Neutrophil (primary cell): ENCODE results near the gene CAPZA1.

Experiments
- H3K27ac ChIP-seq: fragments of 200-600 bp; sonication (generic); 2 replicates; pipeline ENCODE4 v1.5.1; 2016; ENCODE audit warnings: mild to moderate bottlenecking, moderate library complexity
- H3K27me3 ChIP-seq: fragments of 200-600 bp; sonication (generic); 2 replicates; pipeline ENCODE4 v1.6.0; 2016; ENCODE audit warnings: mild to moderate bottlenecking
- H3K36me3 ChIP-seq: fragments of 200-600 bp; sonication (generic); 2 replicates; pipeline ENCODE4 v1.5.1; 2017
- H3K4me1 ChIP-seq, 2 experiments: fragments of 200-600 bp in 1 of 2; sonication (generic) in 1 of 2; 1 replicate in 1 of 2; 2 replicates in 1 of 2; pipeline versions ENCODE4 v1.5.1 to v1.6.1; 2013 to 2016; ENCODE audit warnings: low read depth in 1 of 2, low read length in 1 of 2, mild to moderate bottlenecking in 1 of 2, moderate library complexity in 1 of 2; ENCODE audit not compliant: control insufficient read depth in 1 of 2, insufficient read depth in 1 of 2
- H3K4me3 ChIP-seq, 2 experiments: fragments of 200-600 bp in 1 of 2; sonication (generic) in 1 of 2; 1 replicate in 1 of 2; 2 replicates in 1 of 2; pipeline ENCODE4 v1.5.1; 2013 to 2016; ENCODE audit warnings: low read depth in 1 of 2, low read length in 1 of 2, mild to moderate bottlenecking in 1 of 2, moderate library complexity in 1 of 2
- H3K9me3 ChIP-seq: fragments of 200-600 bp; sonication (generic); 2 replicates; pipeline ENCODE4 v1.5.1; 2016
- TF ChIP-seq, protein P1 (sequence below): fragments of 200-600 bp; sonication (generic); IDR thresholded peaks from 2 replicates; pipeline ENCODE4 v1.5.1; 2016; ENCODE audit warnings: antibody characterized with exemption

Gene CAPZA1

DNA sequence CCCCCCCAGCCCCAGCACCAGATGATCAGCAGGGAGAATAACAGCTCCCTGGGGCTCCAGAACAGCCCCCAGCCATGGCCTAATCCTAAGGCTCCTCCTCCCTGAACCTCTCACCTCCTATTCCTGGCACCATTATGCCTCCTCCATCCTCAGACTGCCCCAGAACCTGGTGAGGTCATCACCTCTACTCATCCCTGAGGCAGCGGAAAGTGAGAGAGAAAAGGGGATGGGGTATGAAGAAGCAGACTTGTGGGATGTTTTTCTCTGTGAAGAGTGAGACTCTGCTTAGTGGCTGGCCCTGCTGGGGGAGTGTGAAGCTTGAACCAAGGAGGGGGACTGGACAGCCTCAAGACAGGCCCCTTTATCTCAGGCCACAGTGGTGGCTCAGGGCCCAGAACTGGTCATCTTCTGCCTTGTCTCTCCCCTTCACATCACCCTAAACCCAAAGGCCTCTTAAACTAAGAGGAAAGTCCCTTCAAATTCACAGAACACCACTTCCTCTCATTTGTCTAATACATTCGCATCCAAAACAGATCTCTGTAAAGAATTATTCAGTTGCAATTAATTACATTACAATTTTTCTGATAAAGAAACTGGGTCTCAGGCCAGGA is 97.7 kb downstream of the CAPZA1 start:
- TF ChIP-seq, protein P1, sequence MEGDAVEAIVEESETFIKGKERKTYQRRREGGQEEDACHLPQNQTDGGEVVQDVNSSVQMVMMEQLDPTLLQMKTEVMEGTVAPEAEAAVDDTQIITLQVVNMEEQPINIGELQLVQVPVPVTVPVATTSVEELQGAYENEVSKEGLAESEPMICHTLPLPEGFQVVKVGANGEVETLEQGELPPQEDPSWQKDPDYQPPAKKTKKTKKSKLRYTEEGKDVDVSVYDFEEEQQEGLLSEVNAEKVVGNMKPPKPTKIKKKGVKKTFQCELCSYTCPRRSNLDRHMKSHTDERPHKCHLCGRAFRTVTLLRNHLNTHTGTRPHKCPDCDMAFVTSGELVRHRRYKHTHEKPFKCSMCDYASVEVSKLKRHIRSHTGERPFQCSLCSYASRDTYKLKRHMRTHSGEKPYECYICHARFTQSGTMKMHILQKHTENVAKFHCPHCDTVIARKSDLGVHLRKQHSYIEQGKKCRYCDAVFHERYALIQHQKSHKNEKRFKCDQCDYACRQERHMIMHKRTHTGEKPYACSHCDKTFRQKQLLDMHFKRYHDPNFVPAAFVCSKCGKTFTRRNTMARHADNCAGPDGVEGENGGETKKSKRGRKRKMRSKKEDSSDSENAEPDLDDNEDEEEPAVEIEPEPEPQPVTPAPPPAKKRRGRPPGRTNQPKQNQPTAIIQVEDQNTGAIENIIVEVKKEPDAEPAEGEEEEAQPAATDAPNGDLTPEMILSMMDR, result no peak
- Histone ChIP-seq H3K4me1 (peaks cover 30 to 34% of the 10 kb centered on the region in 2 experiments), H3K27ac (no peak overlapping the region), H3K36me3 (no peaks in the 10 kb centered on the region), H3K9me3 (no peaks in the 10 kb centered on the region), H3K4me3 (no peak overlapping the region), H3K27me3 (peaks cover 100% of the 10 kb centered on the region)

DNA sequence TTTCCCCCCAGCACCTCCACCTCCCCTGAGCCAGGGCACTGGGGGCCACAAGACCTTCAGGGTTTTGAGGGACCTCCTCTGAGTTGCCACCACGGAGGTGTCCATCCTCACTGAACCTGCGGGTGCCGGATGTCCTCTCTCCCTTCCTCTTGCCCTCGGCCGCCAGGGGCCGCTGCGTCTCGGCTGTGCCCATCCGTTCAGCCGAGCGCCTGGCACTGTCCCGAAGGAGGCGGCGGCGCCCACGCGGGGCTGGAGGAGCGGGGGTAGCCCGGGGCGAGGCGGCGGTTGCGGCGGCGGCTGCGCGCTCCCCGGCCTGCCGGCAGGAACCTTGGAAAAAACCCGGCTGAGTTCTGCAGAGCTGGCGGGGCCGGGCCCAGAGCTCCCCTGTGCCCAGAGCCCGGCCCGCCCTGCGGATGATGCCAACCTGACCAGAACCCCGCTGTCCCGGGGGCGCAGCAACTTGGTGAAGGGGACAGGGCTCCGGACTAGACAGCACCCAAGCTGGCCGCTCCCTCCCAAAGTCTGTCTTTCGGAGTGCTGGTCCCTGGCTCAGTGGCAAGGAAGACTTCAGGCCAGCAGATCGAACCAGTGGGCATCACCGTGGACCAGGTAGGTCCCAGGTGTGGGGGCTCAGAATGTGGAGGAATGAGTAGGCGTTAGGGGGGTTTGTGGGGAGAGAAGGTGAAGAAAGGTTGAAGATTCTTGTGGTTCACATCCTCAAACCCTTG is 99.2 kb downstream of the CAPZA1 start:
- Histone ChIP-seq H3K4me1 (peaks cover 35 to 40% of the 10 kb centered on the region in 2 experiments), H3K4me3 (no peak overlapping the region), H3K9me3 (no peaks in the 10 kb centered on the region), H3K36me3 (no peaks in the 10 kb centered on the region), H3K27ac (no peak overlapping the region), H3K27me3 (peaks cover 100% of the 10 kb centered on the region)
- TF ChIP-seq, protein P1, result peak; percentile 66

DNA sequence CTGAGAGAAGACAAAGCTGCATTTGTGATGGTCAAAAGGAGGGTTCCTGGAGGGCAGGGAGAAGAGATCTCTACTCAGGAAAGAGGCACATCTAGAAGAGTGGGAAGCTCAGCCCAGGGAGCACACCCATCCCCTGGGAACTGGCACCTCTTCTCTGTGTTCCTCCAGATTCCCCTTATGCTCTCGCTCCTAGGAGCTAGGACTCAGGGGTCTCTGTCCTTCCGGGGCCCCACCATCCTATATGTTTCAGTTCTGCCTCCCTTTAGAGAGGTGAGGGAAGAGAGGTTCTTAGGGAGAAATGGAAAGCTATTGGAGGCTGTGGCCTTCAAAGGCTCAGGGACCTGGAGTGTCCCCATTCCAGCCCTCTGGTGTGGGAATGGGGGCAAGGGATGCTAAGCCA is 100.1 kb downstream of the CAPZA1 start:
- H3K27me3 ChIP-seq, result peaks cover 93% of the 10 kb centered on the region
- TF ChIP-seq, protein P1, result no peak
- no peaks in the 10 kb centered on the region for H3K36me3 ChIP-seq
- H3K9me3 ChIP-seq, result no peaks in the 10 kb centered on the region
- no peak overlapping the region for H3K27ac ChIP-seq
- H3K4me3 ChIP-seq, result no peak overlapping the region
- peaks cover 26 to 31% of the 10 kb centered on the region in 2 experiments for H3K4me1 ChIP-seq

DNA sequence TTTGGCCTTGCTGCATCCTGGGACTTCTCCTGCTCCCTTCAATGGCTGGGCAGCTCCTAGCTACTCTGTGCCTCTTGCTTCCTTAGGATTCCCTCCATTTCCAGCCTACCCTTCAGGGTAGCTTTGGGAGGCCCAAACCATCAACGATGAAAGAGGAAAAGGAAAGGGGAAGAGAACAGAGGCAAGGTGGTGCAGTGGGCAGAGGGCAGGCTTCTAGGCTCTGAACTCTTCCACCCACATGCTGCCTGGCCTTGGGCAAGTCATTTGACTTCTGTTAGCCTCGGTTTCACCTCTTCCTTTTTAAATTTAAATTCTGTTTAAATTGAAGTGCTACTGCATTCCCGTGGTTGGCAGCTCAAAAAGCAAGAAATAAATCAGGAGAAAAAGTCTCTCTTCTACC is 101.2 kb downstream of the CAPZA1 start:
- Histone ChIP-seq H3K36me3 (no peaks in the 10 kb centered on the region), H3K27ac (no peak overlapping the region), H3K27me3 (peaks cover 83% of the 10 kb centered on the region), H3K9me3 (no peaks in the 10 kb centered on the region), H3K4me1 (peaks cover 17 to 20% of the 10 kb centered on the region in 2 experiments), H3K4me3 (no peak overlapping the region)
- TF ChIP-seq, protein P1, result no peak
